HepG2 (cell line): ENCODE results near the gene DCUN1D3. TPM values are rescaled to one million over a fixed set of nuclear protein-coding genes. Genes with fewer than 3 reads are reported as not detected.

Experiments used
- ATAC-seq: fragments of 200-7000 bp; cut with Tn5 transposase; 3 replicates; pipeline ENCODE4 v1.9.1; 2020; ENCODE audit warnings: mild to moderate bottlenecking, moderate library complexity
- BruUV-seq: library from RNA; stranded (reverse); fragments of 400-500 nt; replicated peaks from 2 replicates; lab custom pipeline; 2021; lab: Mats Ljungman, UMichigan
- CTCF ChIA-PET: fragments of 300-600 bp; formaldehyde crosslinking; extraction: SDS; loops from one replicate; lab custom pipeline; 2021; ENCODE audit warnings: low total read pairs, inconsistent platforms, low intra/inter-chr PET ratio; lab: Yijun Ruan, JAX
- POLR2A ChIA-PET: fragments of 350-600 bp; sonication (Branson Sonifier 250); formaldehyde crosslinking; loops from one replicate; lab custom pipeline; 2020; ENCODE audit warnings: antibody characterized with exemption, inconsistent platforms; lab: Yijun Ruan, JAX
- DNase-seq: peaks from one replicate; pipeline ENCODE4 v3.0.0-alpha.2; 2015; ENCODE audit warnings: low spot score
- FAIRE-seq: peaks from 3 replicates; lab custom pipeline; 2011; peaks lifted over from hg19 to GRCh38; lab: Jason Lieb, UNC
- H2AFZ ChIP-seq: one replicate; pipeline ENCODE4 v1.6.1; 2011; ENCODE audit warnings: low read length, inconsistent platforms
- H3K27ac ChIP-seq: fragments of 300-600 bp; 3 replicates; pipeline ENCODE4 v1.8.0; 2011; ENCODE audit warnings: mixed run types, mild to moderate bottlenecking, mixed read lengths, low read length, inconsistent platforms; ENCODE audit not compliant: insufficient read depth; ENCODE audit errors: extremely low read length
- H3K27me3 ChIP-seq, 2 experiments: fragments of 200-600 bp in 1 of 2; 2 replicates in 1 of 2; 3 replicates in 1 of 2; pipeline versions ENCODE4 v1.6.0 to v1.8.0; 2011; ENCODE audit warnings: low read length in 2 of 2, mild to moderate bottlenecking in 2 of 2, moderate library complexity in 2 of 2, inconsistent platforms in 1 of 2; ENCODE audit not compliant: insufficient read depth in 2 of 2, control insufficient read depth in 1 of 2
- H3K36me3 ChIP-seq, 2 experiments: fragments of 200-600 bp in 1 of 2; replicated peaks in 1 of 2; 2 replicates in 1 of 2; 3 replicates in 1 of 2; pipeline versions ENCODE4 v1.5.1 to v1.8.0; 2011; ENCODE audit warnings: low read length in 2 of 2, inconsistent platforms in 1 of 2; ENCODE audit not compliant: insufficient read depth in 2 of 2, control insufficient read depth in 1 of 2
- H3K4me1 ChIP-seq: 2 replicates; pipeline ENCODE4 v1.5.1; 2012; ENCODE audit warnings: low read length, inconsistent platforms; ENCODE audit not compliant: insufficient read depth
- H3K4me2 ChIP-seq: 2 replicates; pipeline ENCODE4 v1.6.0; 2011; ENCODE audit warnings: low read depth, low read length, inconsistent platforms
- H3K4me3 ChIP-seq, 3 experiments: fragments of 200-600 bp in 1 of 3; sonication (generic), shearing (Covaris generic) in 1 of 3; replicated peaks in 1 of 3; 2 replicates each; pipeline ENCODE4 v1.5.1; 2011 to 2016; ENCODE audit warnings: low read length in 3 of 3, inconsistent platforms in 2 of 3, low read depth in 2 of 3, mild to moderate bottlenecking in 2 of 3, control low read depth in 1 of 3, mixed read lengths in 1 of 3; ENCODE audit not compliant: insufficient read depth in 1 of 3
- H3K79me2 ChIP-seq: one replicate; pipeline ENCODE4 v1.6.1; 2011; ENCODE audit warnings: low read length, inconsistent platforms; ENCODE audit not compliant: insufficient read depth
- H3K9ac ChIP-seq: 2 replicates; pipeline ENCODE4 v1.6.0; 2011; ENCODE audit warnings: mild to moderate bottlenecking, low read depth, low read length, inconsistent platforms; ENCODE audit not compliant: insufficient read depth
- H3K9me3 ChIP-seq: 2 replicates; pipeline ENCODE4 v1.5.1; 2012; ENCODE audit warnings: mild to moderate bottlenecking, low read length
- H4K20me1 ChIP-seq: 2 replicates; pipeline ENCODE4 v1.6.0; 2011; ENCODE audit warnings: inconsistent platforms, mild to moderate bottlenecking, low read length, moderate library complexity; ENCODE audit not compliant: insufficient read depth
- CTCF ChIP-seq: sonication (generic); formaldehyde crosslinking; IDR thresholded peaks from 2 replicates; pipeline ENCODE4 v1.5.0; 2020; ENCODE audit warnings: mild to moderate bottlenecking, missing genetic modification reagents, moderate library complexity
- GABPA ChIP-seq, 2 experiments: IDR thresholded peaks; 2 replicates each; pipeline ENCODE4 v1.6.1; 2011 to 2016; ENCODE audit warnings: low read depth in 2 of 2, low read length in 1 of 2, missing biosample characterization in 1 of 2, missing genetic modification characterization in 1 of 2
- GMEB1 ChIP-seq: sonication (generic); formaldehyde crosslinking; IDR thresholded peaks from 2 replicates; pipeline ENCODE4 v1.5.1; 2020; ENCODE audit warnings: missing genetic modification reagents, mild to moderate bottlenecking, borderline replicate concordance
- HCFC1 ChIP-seq: fragments of 150-350 bp; IDR thresholded peaks from 2 replicates; pipeline ENCODE4 v1.6.1; 2014; ENCODE audit warnings: low read depth, low read length
- HNRNPUL1 ChIP-seq: fragments of 200-400 bp; formaldehyde crosslinking; IDR thresholded peaks from 2 replicates; pipeline ENCODE4 v1.6.1; 2017; ENCODE audit warnings: low read depth, mild to moderate bottlenecking, low read length, moderate library complexity
- HOXA9 ChIP-seq: sonication (generic); formaldehyde crosslinking; IDR thresholded peaks from 2 replicates; pipeline ENCODE4 v1.8.1; 2022; ENCODE audit warnings: missing genetic modification reagents, mild to moderate bottlenecking, moderate library complexity, borderline replicate concordance
- NFE2L1 ChIP-seq: sonication (generic); formaldehyde crosslinking; IDR thresholded peaks from 2 replicates; pipeline ENCODE4 v1.4.0; 2020; ENCODE audit warnings: missing genetic modification reagents, mild to moderate bottlenecking, borderline replicate concordance
- ZBTB49 ChIP-seq: sonication (generic); formaldehyde crosslinking; IDR thresholded peaks from 2 replicates; pipeline ENCODE4 v1.4.0; 2020; ENCODE audit warnings: missing genetic modification reagents, borderline replicate concordance
- ZNF850 ChIP-seq: sonication (generic); formaldehyde crosslinking; conservative IDR thresholded peaks from 2 replicates; pipeline ENCODE4 v1.9.0; 2021; ENCODE audit warnings: mild to moderate bottlenecking, missing genetic modification reagents
- WGBS: methylation state at CpG from one replicate; pipeline ENCODE4 v1.1.6; 2017; ENCODE audit warnings: low lambda C conversion rate; 5-methylcytosine and 5-hydroxymethylcytosine counted together
- in situ Hi-C: cut with HindIII; loops from 2 replicates; pipeline ENCODE4 v1.10.0; 2017; ENCODE audit warnings: low pct_unique_long_range_greater_than_20kb; ENCODE audit not compliant: extremely low pct_ligation_motif_present
- intact Hi-C: fragments of 100-400 bp; cut with micrococcal nuclease; formaldehyde crosslinking; loops from one replicate; pipeline ENCODE4 v1.10.0; 2022; ENCODE audit not compliant: unreplicated experiment
- polyA plus RNA-seq, 8 experiments: library from polyadenylated mRNA; depleted of rRNA in 3 of 8; stranded (reverse) in 7 of 8; unstranded in 1 of 8; fragments of >200 nt; fragmentation: Illumina TruSeq in 4 of 8; extraction: Trizol in 4 of 8; gene quantifications; 2 replicates each; pipeline versions ENCODE4 v1.2.1 to v1.2.3, GENCODE V29; 2011 to 2016; ENCODE audit warnings: low read depth in 4 of 8, missing spikeins in 1 of 8, mixed read lengths in 1 of 8; ENCODE audit not compliant: insufficient read depth in 1 of 8
- total RNA-seq, 5 experiments: library from RNA; depleted of rRNA; stranded (reverse); fragments of >200 nt; fragmentation: Illumina TruSeq; extraction: Trizol; gene quantifications; 2 replicates each; pipeline ENCODE4 v1.2.3, GENCODE V29; 2016; ENCODE audit warnings: low read depth in 1 of 5

DCUN1D3 gene
- total and polyA plus RNA-seq, 2 of the 13 experiments (the other 11 are each of a cell fraction or from before 2014, with no cell fraction given) = 5.0 to 19.3 TPM

GRCh38 chr16:20846551-20846950 is 53.6 kb downstream of the DCUN1D3 start:
- ChIA-PET CTCF (no interaction called here), POLR2A (no interaction called here)
- no peak for ATAC-seq
- TF ChIP-seq HCFC1 (no peak), ZBTB49 (CRISPR knock-in tag) (no peak), CTCF (CRISPR knock-in tag) (no peak), ZNF850 (CRISPR knock-in tag) (no peak)
- no peak overlapping the region for H2AFZ ChIP-seq
- in situ Hi-C loops (no loop called here), intact Hi-C loops (no loop called here)
- no peak for FAIRE-seq
- no peak for DNase-seq
- peaks cover 7% of the 10 kb centered on the region for H3K4me1 ChIP-seq
- no peak overlapping the region for H3K27ac ChIP-seq
- H3K9me3 ChIP-seq = no peaks in the 10 kb centered on the region
- no peak overlapping the region for H3K4me3 ChIP-seq
- H3K4me2 ChIP-seq = no peak overlapping the region
- no peaks in the 10 kb centered on the region for H3K27me3 ChIP-seq
- peaks cover 10 to 34% of the 10 kb centered on the region in 2 experiments for H3K36me3 ChIP-seq
- BruUV-seq = no TSS peak
- no peaks in the 10 kb centered on the region for H4K20me1 ChIP-seq
- no peak overlapping the region for H3K9ac ChIP-seq
- no peaks in the 10 kb centered on the region for H3K79me2 ChIP-seq

- Histone ChIP-seq H3K9me3 (no peaks in the 10 kb centered on the region), H4K20me1 (no peaks in the 10 kb centered on the region), H3K79me2 (no peaks in the 10 kb centered on the region), H2AFZ (no peak overlapping the region), H3K4me3 (no peak overlapping the region), H3K4me2 (no peak overlapping the region), H3K4me1 (peaks cover 2% of the 10 kb centered on the region), H3K9ac (no peak overlapping the region), H3K27ac (no peak overlapping the region), H3K27me3 (no peaks in the 10 kb centered on the region), H3K36me3 (peaks cover 10 to 34% of the 10 kb centered on the region in 2 experiments)
- 96% methylated on average over 6 of the region's 6 CpGs for WGBS
- no peak for ATAC-seq
- in situ Hi-C loops (no loop called here), intact Hi-C loops (no loop called here)
- DNase-seq = no peak
- POLR2A ChIA-PET = no interaction called here
- CTCF ChIA-PET = no interaction called here
- FAIRE-seq = no peak
- BruUV-seq = no TSS peak
- TF ChIP-seq NFE2L1 (no peak), HOXA9 (no peak), GMEB1 (CRISPR knock-in tag) (no peak), GABPA (IDR thresholded peaks at IDR 0.05; ENCODE audit: low read depth, low read length) (no peak), GABPA (CRISPR knock-in tag; IDR thresholded peaks at IDR 0.05; ENCODE audit: low read depth) (no peak), HNRNPUL1 (no peak)
These were observed 54.1 kb downstream of the DCUN1D3 start for GRCh38 chr16:20846030-20846429.
